Right lobe of liver (tissue), 6 donors: ENCODE measurements around the gene LBX2. TPM values are rescaled to one million over a fixed set of nuclear protein-coding genes. Genes with fewer than 3 reads are reported as not detected.

Source experiments
- ATAC-seq, 4 donors: fragments of 200-7000 bp; cut with Tn5 transposase; one replicate each; pipeline ENCODE4 v1.9.1; 2020; ENCODE audit warnings: mild to moderate bottlenecking in 4 of 4, moderate library complexity in 4 of 4
- DNase-seq, 3 donors: peaks; one replicate each; pipeline ENCODE4 v3.0.0-alpha.2; 2020
- H3K27ac ChIP-seq, 3 donors: fragments of 200-600 bp; one replicate each; pipeline ENCODE4 v1.8.0; 2022
- H3K27me3 ChIP-seq, 2 donors: fragments of 200-600 bp; one replicate each; pipeline ENCODE4 v1.8.0; 2022
- H3K36me3 ChIP-seq, 4 donors: fragments of 200-600 bp; sonication (generic) in 1 of 4; one replicate each; pipeline versions ENCODE4 v1.5.1 to v1.8.0; 2017 to 2022; ENCODE audit warnings: control low read depth in 1 of 4
- H3K4me1 ChIP-seq, 4 donors: fragments of 200-600 bp; sonication (generic) in 1 of 4; one replicate each; pipeline versions ENCODE4 v1.5.1 to v1.8.0; 2017 to 2022; ENCODE audit warnings: control low read depth in 1 of 4
- H3K4me3 ChIP-seq, 3 donors: fragments of 200-600 bp; one replicate each; pipeline ENCODE4 v1.8.0; 2022
- H3K9me3 ChIP-seq, 4 donors: fragments of 200-600 bp; sonication (generic) in 1 of 4; one replicate each; pipeline versions ENCODE4 v1.5.1 to v1.8.0; 2017 to 2022; ENCODE audit warnings: control low read depth in 1 of 4
- CTCF ChIP-seq, 4 donors: fragments of 200-600 bp in 3 of 4; fragments of 450-650 bp in 1 of 4; IDR thresholded peaks; one replicate each; pipeline versions ENCODE4 v1.5.1 to v1.8.0; 2016 to 2022; ENCODE audit warnings: antibody characterized with exemption in 4 of 4, mild to moderate bottlenecking in 2 of 4
- POLR2A ChIP-seq: fragments of 450-650 bp; IDR thresholded peaks from one replicate; pipeline ENCODE4 v1.6.1; 2017; ENCODE audit warnings: antibody characterized with exemption, mild to moderate bottlenecking
- whole genome bisulfite sequencing: methylation state at CpG from one replicate; pipeline ENCODE4 v1.1.6; 2018; ENCODE audit warnings: low coverage, low lambda C conversion rate; ENCODE audit not compliant: insufficient coverage; ENCODE audit errors: missing lambda C conversion rate; 5-methylcytosine and 5-hydroxymethylcytosine counted together
- intact Hi-C, 2 donors: fragments of 100-400 bp; cut with DNase I; formaldehyde crosslinking; loops; one replicate each; pipeline versions ENCODE4 v1.11.2 to v1.14.1; 2022
- total RNA-seq, 6 experiments: library from RNA; depleted of rRNA in 2 of 6; stranded (reverse); fragments of >200 nt in 2 of 6; fragmentation: NEBNext Ultra II Directional in 3 of 6; extraction: Animal tissue kit (Norgen Biotek cat#: 25700) in 3 of 6; gene quantifications; one replicate each; pipeline versions ENCODE4 v1.1.0 to v1.2.4, GENCODE V29; 2016 to 2023
- donor health status: DM: no; HTN: yes; CAD: no.
- donor health status: DM: no; HTN: no; CAD: no.
- donor health status: DM: no; HTN: no; CAD: no.
- donor health status: DM: no; HTN: yes; CAD: no.
- donor health status: DM: no; HTN: yes; CAD: no.

LBX2 gene
- total RNA-seq, 6 experiments from 2014 or later: 1.4 to 8.4 (median 5.8) TPM

- DNase-seq (no peak), ATAC-seq (no peak)
- no peaks in the 10 kb centered on the region for H3K27me3 ChIP-seq
- H3K36me3 ChIP-seq: peaks cover 0 to 20% (median 9%) of the 10 kb centered on the region in 4 donors
- H3K27ac ChIP-seq: no peak overlapping the region
- no peak overlapping the region for H3K4me3 ChIP-seq
- intact Hi-C loops: loop anchor here in 1 of 2 donors (5.0 kb wide), 1 partner anchor 38 kb away; no protein-coding TSS in a partner anchor
- H3K9me3 ChIP-seq: no peaks in the 10 kb centered on the region
- 91% methylated on average over 3 of the region's 10 CpGs for WGBS
- no peak for TF ChIP-seq CTCF (IDR thresholded peaks at IDR 0.05)
- no peak for TF ChIP-seq POLR2A
- H3K4me1 ChIP-seq: peaks cover 0 to 11% (median 4%) of the 10 kb centered on the region in 4 donors
Observed at GRCh38 chr2:74524955-74525716, 25.7 kb upstream of the LBX2 start.

- peaks cover 0 to 11% (median 4%) of the 10 kb centered on the region in 4 donors for H3K4me1 ChIP-seq
- intact Hi-C loops: no loop called here
- TF ChIP-seq CTCF (IDR thresholded peaks at IDR 0.05): no peak
- no peak for TF ChIP-seq POLR2A
- no peak overlapping the region for H3K4me3 ChIP-seq
- no peak overlapping the region for H3K27ac ChIP-seq
- DNase-seq: no peak
- H3K36me3 ChIP-seq: peaks cover 0 to 20% (median 9%) of the 10 kb centered on the region in 4 donors
- WGBS: 100% methylated on average over 1 of the region's 9 CpGs
- no peaks in the 10 kb centered on the region for H3K27me3 ChIP-seq
- no peaks in the 10 kb centered on the region for H3K9me3 ChIP-seq
- ATAC-seq: no peak
Observed at GRCh38 chr2:74524005-74524404, 24.6 kb upstream of the LBX2 start.

- peaks cover 0 to 3% of the 10 kb centered on the region in 2 donors for H3K27me3 ChIP-seq
- ATAC-seq (no peak), DNase-seq (no peak)
- TF ChIP-seq CTCF (IDR thresholded peaks at IDR 0.05): no peak
- no peak for TF ChIP-seq POLR2A
- no CpG with 5 or more reads among the region's 3 CpGs for WGBS
- peaks cover 0 to 16% (median 7%) of the 10 kb centered on the region in 4 donors for H3K36me3 ChIP-seq
- no peaks in the 10 kb centered on the region for H3K4me1 ChIP-seq
- no peaks in the 10 kb centered on the region for H3K9me3 ChIP-seq
- no peak overlapping the region for H3K4me3 ChIP-seq
- H3K27ac ChIP-seq: no peak overlapping the region
- intact Hi-C loops: no loop called here
Observed at GRCh38 chr2:74522516-74522915, 23.1 kb upstream of the LBX2 start.

- Histone ChIP-seq H3K27me3 (peaks cover 6 to 52% of the 10 kb centered on the region in 2 donors), H3K27ac (no peak overlapping the region), H3K4me3 (no peak overlapping the region), H3K4me1 (peaks cover 0 to 12% (median 0%) of the 10 kb centered on the region in 4 donors), H3K9me3 (no peaks in the 10 kb centered on the region), H3K36me3 (no peaks in the 10 kb centered on the region)
- TF ChIP-seq CTCF (IDR thresholded peaks at IDR 0.05) (no peak), POLR2A (no peak)
- no peak for DNase-seq
- intact Hi-C loops: no loop called here
- ATAC-seq: no peak
- 53% methylated on average over 8 of the region's 13 CpGs for WGBS
Observed at GRCh38 chr2:74516650-74517049, 17.2 kb upstream of the LBX2 start.
